NCI-H2227 (cell line): ENCODE results near the gene TECR.
A peak's percentile ranks its signal among the peaks of the same experiment; 100 is the strongest.

ENCODE experiments used
- DNase-seq: peaks from one replicate; lab custom pipeline; 2025; ENCODE audit not compliant: unreplicated experiment; lab: John Stamatoyannopoulos, UW

Gene TECR

GRCh38 chr19:14507704-14508542 is 21.5 kb upstream of the TECR start:
- DNase-seq = no peak

- no peak for DNase-seq
Observed at GRCh38 chr19:14510311-14511228, 18.8 kb upstream of the TECR start.

GRCh38 chr19:14511229-14511593 is 18.2 kb upstream of the TECR start:
- no peak for DNase-seq

GRCh38 chr19:14512406-14512961 is 16.9 kb upstream of the TECR start:
- no peak for DNase-seq

- no peak for DNase-seq
Observed at GRCh38 chr19:14514215-14514863, 15.1 kb upstream of the TECR start.

GRCh38 chr19:14515501-14516047 is 13.8 kb upstream of the TECR start:
- no peak for DNase-seq

- DNase-seq = no peak
Observed at GRCh38 chr19:14516048-14516534, 13.3 kb upstream of the TECR start.

GRCh38 chr19:14516746-14517438 is 12.5 kb upstream of the TECR start:
- no peak for DNase-seq

- no peak for DNase-seq
Observed at GRCh38 chr19:14517446-14517839, 12.0 kb upstream of the TECR start.

- DNase-seq = peak; percentile 61
Observed at GRCh38 chr19:14517840-14518505, 11.4 kb upstream of the TECR start, which contains the start of gene DNAJB1. TSS of gene DNAJB1 (minus strand) at chr19:14518397. CDS start at chr19:14518349, 48 bp downstream.

GRCh38 chr19:14519245-14519859 is 10.0 kb upstream of the TECR start:
- DNase-seq = no peak

- no peak for DNase-seq
Observed at GRCh38 chr19:14519860-14520407, 9.5 kb upstream of the TECR start.

GRCh38 chr19:14520543-14520942 is 8.9 kb upstream of the TECR start:
- DNase-seq = no peak

- no peak for DNase-seq
Observed at GRCh38 chr19:14525729-14526128, 3.7 kb upstream of the TECR start.

- no peak for DNase-seq
Observed at GRCh38 chr19:14526423-14526822, 3.0 kb upstream of the TECR start.

- DNase-seq = no peak
Observed at GRCh38 chr19:14528419-14529253, 758 bp upstream of the TECR start.

- no peak for DNase-seq
Observed at GRCh38 chr19:14530005-14530348, 583 bp downstream of the TECR start.

GRCh38 chr19:14530506-14530905 is 1.1 kb downstream of the TECR start:
- no peak for DNase-seq
